Uterus (tissue), 2 donors: ENCODE results near the gene LRIG1.

Experiments used
- CTCF ChIP-seq, 4 experiments: fragments of 200-600 bp in 2 of 4; fragments of 450-650 bp in 2 of 4; sonication (generic) in 2 of 4; IDR thresholded peaks; one replicate each; pipeline ENCODE4 v1.5.1; 2016 to 2019; ENCODE audit warnings: antibody characterized with exemption in 4 of 4, mild to moderate bottlenecking in 2 of 4, moderate library complexity in 1 of 4
- POLR2A ChIP-seq, 2 donors: fragments of 450-650 bp; IDR thresholded peaks; one replicate each; pipeline ENCODE4 v1.6.1; 2016; ENCODE audit warnings: antibody characterized with exemption in 2 of 2, mild to moderate bottlenecking in 1 of 2, moderate library complexity in 1 of 2

GRCh38 chr3:66394753-66395249 is 106.0 kb downstream of the LRIG1 start:
- no peak for TF ChIP-seq CTCF (IDR thresholded peaks at IDR 0.05)
- TF ChIP-seq POLR2A (IDR thresholded peaks at IDR 0.05), result no peak
